ENCODE measurements around the gene TMEM198. TPM values are rescaled to one million over a fixed set of nuclear protein-coding genes. Genes with fewer than 3 reads are reported as not detected.

Gene TMEM198
- total RNA-seq, 1 donor from 2014 or later = 1.8 TPM

DNA sequence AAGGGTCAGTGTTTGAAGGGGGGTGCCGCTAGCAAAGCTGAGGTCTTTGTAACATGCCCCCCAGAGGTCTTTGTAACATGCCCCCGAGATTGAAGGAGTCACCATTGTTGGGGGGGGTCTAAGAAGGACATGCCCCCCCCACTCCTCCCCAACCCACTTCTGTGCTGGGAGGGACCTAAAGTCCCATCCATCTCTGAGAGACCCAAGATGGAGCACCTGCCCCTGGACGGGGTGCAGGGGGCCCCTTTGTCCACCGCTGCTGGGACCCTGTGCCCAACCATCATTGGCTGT is 35.4 kb upstream of the TMEM198 start:
- DNase-seq (ENCODE audit: low spot score) = no peak

DNA sequence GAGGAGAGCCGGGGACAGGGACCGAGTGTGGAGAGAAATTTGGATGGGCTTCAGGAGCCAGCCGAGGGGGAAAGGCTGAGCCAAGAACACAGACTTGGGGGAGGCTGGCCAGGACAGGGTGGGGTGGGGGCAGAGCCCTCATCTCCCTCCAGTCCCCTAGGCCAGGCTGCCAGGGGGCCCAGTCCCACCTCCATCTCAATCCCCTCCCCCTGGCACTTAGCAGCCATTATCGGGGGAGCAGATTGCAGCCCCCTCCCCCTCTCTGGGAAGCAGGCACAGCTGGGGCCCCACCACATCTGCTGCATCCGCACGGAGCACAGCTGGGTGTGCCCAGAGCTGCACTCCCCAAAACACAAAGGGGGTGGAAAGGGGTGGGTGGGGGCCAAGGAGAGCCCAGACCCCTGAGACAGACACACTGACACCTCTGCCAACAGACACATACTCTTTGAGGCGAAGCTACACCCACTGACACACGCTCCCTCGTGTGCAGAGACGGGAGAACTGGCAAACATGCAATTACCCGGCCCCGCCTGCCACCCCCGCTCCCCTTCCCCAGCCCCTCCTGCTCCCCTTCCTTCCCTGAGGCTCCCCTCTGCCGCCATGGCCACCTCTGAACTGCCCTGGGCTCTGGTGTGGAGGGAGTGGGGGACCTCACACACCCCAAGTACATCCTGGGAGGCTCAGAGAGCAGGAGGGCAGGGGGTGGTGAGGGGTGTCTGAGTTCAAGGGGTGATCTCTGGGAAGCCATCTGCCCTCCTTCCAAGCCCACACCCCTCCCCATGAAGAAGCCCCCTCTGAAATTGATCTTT is 34.7 kb upstream of the TMEM198 start:
- no peak for DNase-seq (ENCODE audit: low spot score)
- intact Hi-C loops (cut with DNase I) = no loop called here

More for the DNA sequence above, 35.4 kb upstream of the TMEM198 start:
- intact Hi-C loops (cut with DNase I) = no loop called here

DNA sequence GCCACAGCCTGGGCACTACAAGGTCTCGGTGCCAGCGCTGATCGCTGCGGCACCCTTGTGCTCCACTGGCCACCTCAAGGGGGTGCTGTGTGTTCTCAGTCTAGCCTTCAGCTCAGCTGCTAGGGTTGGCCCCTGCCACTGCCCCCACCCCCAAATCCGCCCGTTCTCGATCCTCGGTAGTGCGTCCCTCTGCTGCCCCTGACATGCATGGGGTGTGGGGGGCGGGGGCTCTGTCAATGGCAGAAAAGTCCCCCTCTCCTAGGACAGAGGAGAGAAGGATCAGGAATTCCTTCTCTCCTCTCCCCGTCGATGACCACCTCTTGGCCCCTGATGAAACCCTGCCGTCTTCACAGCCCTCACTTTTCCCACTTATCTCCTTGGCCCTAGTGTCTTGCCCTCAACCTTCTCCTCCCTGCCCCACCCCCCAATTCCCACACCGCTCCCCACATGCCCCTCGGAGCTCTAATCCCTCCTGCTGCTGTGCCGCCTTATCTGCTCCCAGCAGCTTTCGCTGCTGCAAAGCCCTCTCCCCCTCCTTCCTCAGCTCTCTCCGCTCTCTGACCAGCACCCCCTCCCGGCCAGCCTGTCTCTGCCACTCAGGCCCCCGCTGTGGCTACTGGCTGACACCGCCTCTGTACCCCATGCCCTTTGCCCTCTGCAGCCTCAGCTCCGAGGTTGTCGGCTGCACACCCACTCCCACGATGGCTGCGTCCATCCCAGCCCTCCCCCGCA is 33.9 kb upstream of the TMEM198 start:
- intact Hi-C loops (cut with DNase I) = no loop called here
- no peak for DNase-seq (ENCODE audit: low spot score)

GRCh38 chr2:219510512-219511135 is 33.2 kb upstream of the TMEM198 start:
- intact Hi-C loops (cut with DNase I) = no loop called here
- DNase-seq (ENCODE audit: low spot score) = no peak

DNA sequence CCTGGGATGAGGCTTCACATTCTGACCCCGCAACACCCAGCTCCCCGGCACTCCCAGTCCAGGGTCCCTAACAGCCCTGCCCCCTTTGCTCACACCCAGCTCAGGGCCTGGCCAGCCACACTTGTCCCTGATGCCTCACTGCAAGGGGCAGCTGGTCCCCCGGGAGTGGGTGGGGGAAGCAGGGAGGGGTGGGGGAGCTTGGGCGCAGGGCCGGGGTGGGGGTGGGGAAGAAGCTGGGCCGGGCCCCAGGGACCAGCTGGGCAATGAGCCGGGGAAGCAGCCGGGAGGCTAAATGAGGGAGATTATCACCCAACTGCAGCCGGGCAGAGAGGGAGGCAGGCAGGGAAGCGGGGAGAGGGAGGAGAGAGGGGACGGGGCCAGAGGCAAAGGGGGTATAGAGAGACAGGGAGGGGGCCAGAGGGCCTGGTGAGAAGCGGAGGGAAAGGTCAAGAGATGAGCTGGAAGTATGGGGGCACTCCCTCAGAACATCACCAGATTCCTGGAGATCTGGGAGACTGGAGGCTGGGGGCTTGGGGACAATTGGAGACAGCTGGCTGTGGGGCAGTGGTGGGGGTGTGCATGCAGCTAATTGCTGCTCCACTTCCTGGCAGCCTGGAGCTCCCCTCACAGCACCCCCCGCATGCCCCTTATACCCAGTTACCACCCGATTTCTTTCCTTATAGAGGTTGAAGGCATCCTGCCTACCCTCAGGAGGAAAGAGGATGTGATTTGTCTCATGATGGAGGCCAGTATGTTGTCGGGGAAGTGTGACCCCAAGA is 32.1 kb upstream of the TMEM198 start:
- intact Hi-C loops (cut with DNase I) = no loop called here
- DNase-seq (ENCODE audit: low spot score) = no peak

GRCh38 chr2:219512524-219513216 is 31.2 kb upstream of the TMEM198 start:
- DNase-seq (ENCODE audit: low spot score) = no peak
- intact Hi-C loops (cut with DNase I) = no loop called here

- DNase-seq (ENCODE audit: low spot score) = no peak
- intact Hi-C loops (cut with DNase I) = no loop called here
These were observed 30.0 kb upstream of the TMEM198 start for GRCh38 chr2:219513787-219514186.

DNA sequence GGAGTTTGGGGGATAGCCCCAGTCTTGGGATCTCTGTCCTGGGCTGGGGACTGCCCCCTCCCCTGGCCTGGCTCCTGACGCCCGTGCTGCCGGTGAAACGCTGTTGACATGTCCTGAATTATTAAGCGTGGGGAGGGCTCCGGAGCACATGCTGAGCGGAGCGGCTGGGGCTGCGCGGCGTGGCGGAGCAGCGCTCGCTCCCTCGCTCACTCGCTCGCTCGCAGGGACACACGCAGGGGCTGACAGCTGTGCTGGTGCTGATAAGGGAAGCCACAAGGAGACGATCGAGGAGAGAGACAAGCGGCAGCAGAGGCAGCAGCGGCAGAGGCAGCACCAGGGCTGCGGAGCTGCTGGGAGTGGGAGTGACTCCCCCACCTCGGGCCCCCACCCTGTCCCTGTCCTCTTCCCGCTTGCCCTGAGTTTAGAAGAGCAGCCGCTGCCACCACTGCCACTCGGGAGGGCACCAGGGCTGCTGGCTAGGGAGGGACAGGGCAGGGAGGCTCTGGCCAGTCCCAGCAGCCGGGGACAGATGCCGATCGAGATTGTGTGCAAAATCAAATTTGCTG is 29.5 kb upstream of the TMEM198 start, which contains the start of gene ASIC4:
Gene ASIC4, plus strand, starts transcription at position 287 of the 566 bp plus-strand sequence. Its CDS starts 243 bp downstream, at position 530.
- intact Hi-C loops (cut with DNase I) = no loop called here
- no peak for DNase-seq (ENCODE audit: low spot score)

DNA sequence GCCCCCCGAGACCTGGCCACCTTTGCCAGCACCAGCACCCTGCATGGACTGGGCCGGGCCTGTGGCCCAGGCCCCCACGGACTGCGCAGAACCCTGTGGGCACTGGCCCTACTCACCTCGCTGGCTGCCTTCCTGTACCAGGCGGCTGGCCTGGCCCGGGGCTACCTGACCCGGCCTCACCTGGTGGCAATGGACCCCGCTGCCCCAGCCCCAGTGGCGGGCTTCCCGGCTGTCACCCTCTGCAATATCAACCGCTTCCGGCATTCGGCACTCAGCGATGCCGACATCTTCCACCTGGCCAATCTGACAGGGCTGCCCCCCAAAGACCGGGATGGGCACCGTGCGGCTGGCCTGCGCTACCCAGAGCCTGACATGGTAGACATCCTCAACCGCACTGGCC is 29.0 kb upstream of the TMEM198 start:
- intact Hi-C loops (cut with DNase I) = no loop called here
- no peak for DNase-seq (ENCODE audit: low spot score)

DNA sequence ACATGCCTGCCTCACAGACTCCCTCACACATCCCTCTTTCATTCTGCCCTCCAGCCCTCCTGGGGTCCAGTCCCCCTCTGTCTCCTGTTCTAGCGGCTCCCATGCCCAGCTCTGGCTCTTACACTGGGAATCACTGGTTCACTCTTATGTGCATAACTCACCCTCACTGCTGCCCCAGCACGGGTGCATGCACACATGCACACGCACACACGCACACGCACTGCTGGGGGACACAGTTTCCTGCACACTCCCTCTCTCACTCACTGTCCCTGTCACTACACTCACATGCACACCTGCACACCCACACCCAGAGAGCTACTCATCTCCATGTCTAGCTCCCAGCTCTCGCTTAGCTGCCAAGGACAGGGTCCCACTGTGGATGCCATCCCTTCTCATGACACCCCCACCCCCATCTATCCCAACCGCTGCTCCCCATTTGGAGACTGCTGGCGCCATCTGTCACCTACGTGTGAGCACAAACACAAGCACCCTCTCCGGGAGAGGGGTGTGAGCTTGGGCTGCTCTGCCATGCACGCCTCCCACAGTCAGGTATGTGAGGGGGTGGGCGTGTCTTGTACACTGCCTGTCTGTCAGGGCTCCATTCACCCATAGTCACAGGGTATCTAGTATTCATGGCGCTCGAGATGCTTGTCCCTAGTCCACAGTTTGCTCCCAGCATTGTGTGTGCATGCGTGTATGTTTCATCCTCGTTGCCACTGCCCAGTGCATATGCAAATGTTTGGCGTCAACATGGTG is 27.8 kb upstream of the TMEM198 start:
- DNase-seq (ENCODE audit: low spot score) = no peak
- intact Hi-C loops (cut with DNase I) = no loop called here

- intact Hi-C loops (cut with DNase I) = no loop called here
These were observed 26.9 kb upstream of the TMEM198 start for GRCh38 chr2:219516888-219517287.

GRCh38 chr2:219517954-219518778 is 25.7 kb upstream of the TMEM198 start:
- DNase-seq (ENCODE audit: low spot score) = no peak
- intact Hi-C loops (cut with DNase I) = no loop called here

More at GRCh38 chr2:219516888-219517287, 26.9 kb upstream of the TMEM198 start:
- DNase-seq (ENCODE audit: low spot score) = no peak

- intact Hi-C loops (cut with DNase I) = no loop called here
- no peak for DNase-seq (ENCODE audit: low spot score)
These were observed 24.3 kb upstream of the TMEM198 start for GRCh38 chr2:219519526-219519916.

GRCh38 chr2:219520079-219520478 is 23.7 kb upstream of the TMEM198 start:
- DNase-seq (ENCODE audit: low spot score) = no peak
- intact Hi-C loops (cut with DNase I) = loop anchor here (2.0 kb wide), 2 partner anchors 61 to 117 kb away; no protein-coding TSS in a partner anchor

GRCh38 chr2:219521066-219521880 is 22.6 kb upstream of the TMEM198 start:
- no peak for DNase-seq (ENCODE audit: low spot score)
- intact Hi-C loops (cut with DNase I) = loop anchor here (2.0 kb wide), 2 partner anchors 62 to 118 kb away; no protein-coding TSS in a partner anchor
